Right ventricle myocardium inferior (tissue), 1 donor: Measurements from ENCODE around the gene TINCR. TPM values are rescaled to one million over a fixed set of nuclear protein-coding genes. Genes with fewer than 3 reads are reported as not detected.

Experiments
- ATAC-seq: fragments of 200-7000 bp; cut with Tn5 transposase; one replicate; pipeline ENCODE4 v1.9.1; 2020; ENCODE audit warnings: mild to moderate bottlenecking, moderate library complexity
- DNase-seq: peaks from one replicate; pipeline ENCODE4 v3.0.0; 2021; ENCODE audit errors: missing footprints
- intact Hi-C: fragments of 100-400 bp; cut with DNase I; formaldehyde crosslinking; loops from one replicate; pipeline ENCODE4 v1.11.0; 2022
- total RNA-seq: library from RNA; stranded (reverse); fragmentation: NEBNext Ultra II Directional; extraction: Animal tissue kit (Norgen Biotek cat#: 25700); gene quantifications from one replicate; pipeline ENCODE4 v1.2.1, GENCODE V29; 2021
- donor health status: DM: no; HTN: yes; CAD: no; lungs with severe emphysema.

TINCR gene
- total RNA-seq, 1 donor from 2014 or later = not detected

- intact Hi-C loops = no loop called here
- DNase-seq (no peak), ATAC-seq (no peak)
Observed at GRCh38 chr19:5533257-5533656, 34.5 kb downstream of the TINCR start.

- intact Hi-C loops = no loop called here
- no peak for DNase-seq
- ATAC-seq = no peak
Observed at GRCh38 chr19:5530701-5531100, 37.1 kb downstream of the TINCR start.

GRCh38 chr19:5526691-5527090, 41.1 kb downstream of the TINCR start:
- no peak for DNase-seq
- no peak for ATAC-seq
- intact Hi-C loops = no loop called here

- no peak for DNase-seq
- no peak for ATAC-seq
- intact Hi-C loops = no loop called here
Observed at GRCh38 chr19:5524081-5524480, 43.7 kb downstream of the TINCR start.

- DNase-seq (no peak), ATAC-seq (no peak)
- intact Hi-C loops = no loop called here
Observed at GRCh38 chr19:5522106-5522505, 45.6 kb downstream of the TINCR start.

GRCh38 chr19:5520501-5520900, 47.3 kb downstream of the TINCR start:
- intact Hi-C loops = no loop called here
- ATAC-seq (no peak), DNase-seq (no peak)

GRCh38 chr19:5519076-5519475, 48.7 kb downstream of the TINCR start:
- intact Hi-C loops = no loop called here
- ATAC-seq (no peak), DNase-seq (no peak)

GRCh38 chr19:5515737-5516136, 52.0 kb downstream of the TINCR start:
- ATAC-seq = no peak
- no peak for DNase-seq
- intact Hi-C loops = no loop called here

GRCh38 chr19:5514001-5514400, 53.8 kb downstream of the TINCR start:
- DNase-seq = no peak
- intact Hi-C loops = no loop called here
- ATAC-seq = no peak

- DNase-seq (no peak), ATAC-seq (no peak)
- intact Hi-C loops = no loop called here
Observed at GRCh38 chr19:5512715-5513114, 55.0 kb downstream of the TINCR start.

Other genes with a start within 250 kb of the TINCR start
- 61.0 TPM for gene PTPRS, start 227.1 kb downstream of the TINCR start, total RNA-seq
- gene ZNRF4, start 112.5 kb downstream of the TINCR start, total RNA-seq = not detected
- 43.7 TPM for gene SAFB2, start 54.8 kb upstream of the TINCR start, total RNA-seq
- 59.8 TPM for gene SAFB, start 55.1 kb upstream of the TINCR start, total RNA-seq
- gene MICOS13, start 112.6 kb upstream of the TINCR start, total RNA-seq = 172 TPM
- 3.9 TPM for gene HSD11B1L, start 113.1 kb upstream of the TINCR start, total RNA-seq
- gene RPL36, start 122.3 kb upstream of the TINCR start, total RNA-seq = 435 TPM
- 98.1 TPM for gene LONP1, start 152.2 kb upstream of the TINCR start, total RNA-seq
- gene CATSPERD, start 152.7 kb upstream of the TINCR start, total RNA-seq = not detected
- gene PRR22, start 216.8 kb upstream of the TINCR start, total RNA-seq = 1.3 TPM
- 11.8 TPM for gene DUS3L, start 223.2 kb upstream of the TINCR start, total RNA-seq
- gene NRTN, start 237.1 kb upstream of the TINCR start, total RNA-seq = 27.5 TPM